HEK293 (cell line): Measurements from ENCODE around the gene C3orf20.

Source experiments
- CTCF ChIA-PET: fragments of 350-600 bp; formaldehyde crosslinking; extraction: SDS; loops from one replicate; lab custom pipeline; 2021; ENCODE audit warnings: antibody characterized with exemption; lab: Yijun Ruan, JAX
- POLR2A ChIA-PET: fragments of 300-600 bp; formaldehyde crosslinking; extraction: SDS; loops from one replicate; lab custom pipeline; 2020; ENCODE audit warnings: antibody characterized with exemption, inconsistent platforms; lab: Yijun Ruan, JAX
- H3K27ac ChIP-seq: fragments of 200-500 bp; sonication (Bioruptor generic); 2 replicates; pipeline ENCODE4 v1.5.1; 2014; ENCODE audit warnings: low read depth, low read length, control low read depth, inconsistent platforms; ENCODE audit errors: extremely low read depth
- H3K36me3 ChIP-seq, 2 experiments: fragments of 200-500 bp in 1 of 2; sonication (Bioruptor generic) in 1 of 2; 1 replicate in 1 of 2; 2 replicates in 1 of 2; pipeline ENCODE4 v1.5.1; 2014 to 2017; ENCODE audit warnings: inconsistent platforms in 2 of 2, low read length in 2 of 2; ENCODE audit not compliant: control insufficient read depth in 2 of 2, insufficient read depth in 1 of 2
- H3K4me1 ChIP-seq: fragments of 200-500 bp; sonication (Bioruptor generic); 2 replicates; pipeline ENCODE4 v1.5.1; 2014; ENCODE audit warnings: mild to moderate bottlenecking, low read length, inconsistent platforms; ENCODE audit not compliant: control insufficient read depth, insufficient read depth
- H3K4me3 ChIP-seq: 2 replicates; pipeline ENCODE4 v1.5.1; 2011; ENCODE audit warnings: low read depth, mild to moderate bottlenecking, control low read depth, low read length, moderate library complexity
- H3K9me3 ChIP-seq: fragments of 200-500 bp; sonication (Bioruptor generic); 2 replicates; pipeline ENCODE4 v1.5.1; 2014; ENCODE audit warnings: low read depth, low read length, inconsistent platforms; ENCODE audit not compliant: control insufficient read depth, insufficient read depth
- IKZF3 ChIP-seq: fragments of 450-650 bp; IDR thresholded peaks from 2 replicates; pipeline ENCODE4 v1.5.0; 2018; ENCODE audit warnings: missing biosample characterization, mild to moderate bottlenecking, missing genetic modification characterization, moderate library complexity
- KLF7 ChIP-seq: fragments of 450-650 bp; formaldehyde crosslinking; IDR thresholded peaks from 2 replicates; pipeline ENCODE4 v1.5.1; 2016; ENCODE audit warnings: missing biosample characterization, missing genetic modification characterization, borderline replicate concordance
- KLF9 ChIP-seq: fragments of 450-650 bp; formaldehyde crosslinking; IDR thresholded peaks from 2 replicates; pipeline ENCODE4 v1.5.1; 2016; ENCODE audit warnings: missing biosample characterization, missing genetic modification characterization, low read depth
- REST ChIP-seq: fragments of 450-650 bp; formaldehyde crosslinking; IDR thresholded peaks from 2 replicates; pipeline ENCODE4 v1.5.1; 2016; ENCODE audit warnings: missing biosample characterization, missing genetic modification characterization
- ZFP3 ChIP-seq: fragments of 450-650 bp; formaldehyde crosslinking; IDR thresholded peaks from 2 replicates; pipeline ENCODE4 v1.5.1; 2016; ENCODE audit warnings: low read depth, missing biosample characterization, missing genetic modification characterization
- ZFP37 ChIP-seq: fragments of 450-650 bp; formaldehyde crosslinking; IDR thresholded peaks from 2 replicates; pipeline ENCODE4 v1.5.1; 2016; ENCODE audit warnings: missing biosample characterization, missing genetic modification characterization
- ZFP41 ChIP-seq: fragments of 450-650 bp; formaldehyde crosslinking; IDR thresholded peaks from 2 replicates; pipeline ENCODE4 v1.5.1; 2016; ENCODE audit warnings: missing biosample characterization, missing genetic modification characterization, borderline replicate concordance
- ZNF132 ChIP-seq: fragments of 450-650 bp; formaldehyde crosslinking; IDR thresholded peaks from 2 replicates; pipeline ENCODE4 v1.5.1; 2017; ENCODE audit warnings: missing biosample characterization, missing genetic modification characterization, borderline replicate concordance
- ZNF16 ChIP-seq: fragments of 450-650 bp; formaldehyde crosslinking; IDR thresholded peaks from 2 replicates; pipeline ENCODE4 v1.5.1; 2016; ENCODE audit warnings: low read depth, missing biosample characterization, missing genetic modification characterization
- ZNF248 ChIP-seq: fragments of 450-650 bp; formaldehyde crosslinking; IDR thresholded peaks from 2 replicates; pipeline ENCODE4 v1.5.1; 2017; ENCODE audit warnings: missing biosample characterization, missing genetic modification characterization
- ZNF311 ChIP-seq: fragments of 450-650 bp; formaldehyde crosslinking; IDR thresholded peaks from 2 replicates; pipeline ENCODE4 v1.5.1; 2017; ENCODE audit warnings: missing biosample characterization, missing genetic modification characterization, borderline replicate concordance
- ZNF394 ChIP-seq: fragments of 450-650 bp; formaldehyde crosslinking; IDR thresholded peaks from 2 replicates; pipeline ENCODE4 v1.5.1; 2016; ENCODE audit warnings: missing biosample characterization, missing genetic modification characterization, mild to moderate bottlenecking, moderate library complexity, borderline replicate concordance
- ZNF426 ChIP-seq: fragments of 450-650 bp; formaldehyde crosslinking; IDR thresholded peaks from 2 replicates; pipeline ENCODE4 v1.5.1; 2017; ENCODE audit warnings: missing biosample characterization, missing genetic modification characterization, mild to moderate bottlenecking, inconsistent platforms, moderate library complexity
- ZNF558 ChIP-seq: fragments of 450-650 bp; formaldehyde crosslinking; IDR thresholded peaks from 2 replicates; pipeline ENCODE4 v1.5.1; 2016; ENCODE audit warnings: missing biosample characterization, missing genetic modification characterization
- ZNF777 ChIP-seq: fragments of 450-650 bp; formaldehyde crosslinking; IDR thresholded peaks from 2 replicates; pipeline ENCODE4 v1.5.1; 2017; ENCODE audit warnings: missing biosample characterization, missing genetic modification characterization, borderline replicate concordance
- ZXDB ChIP-seq: fragments of 450-650 bp; formaldehyde crosslinking; IDR thresholded peaks from 2 replicates; pipeline ENCODE4 v1.5.1; 2016; ENCODE audit warnings: missing biosample characterization, missing genetic modification characterization
- TF ChIP-seq, protein P1 (sequence below): fragments of 450-650 bp; formaldehyde crosslinking; IDR thresholded peaks from 2 replicates; pipeline ENCODE4 v1.5.1; 2016; ENCODE audit warnings: missing biosample characterization, missing genetic modification characterization
- TF ChIP-seq, protein P2 (sequence below): fragments of 450-650 bp; formaldehyde crosslinking; conservative IDR thresholded peaks from 2 replicates; pipeline ENCODE4 v1.5.1; 2016; ENCODE audit warnings: low read depth, missing biosample characterization, missing genetic modification characterization
- TF ChIP-seq, protein P3 (sequence below): fragments of 450-650 bp; formaldehyde crosslinking; IDR thresholded peaks from 2 replicates; pipeline ENCODE4 v1.5.1; 2017; ENCODE audit warnings: missing biosample characterization, missing genetic modification characterization

The C3orf20 gene

GRCh38 chr3:14645453-14645852 is 29.5 kb upstream of the C3orf20 start:
- CTCF ChIA-PET, result interaction anchor here (0.7 kb wide), 1 partner anchor 1352 kb away, joined by 3 read pairs; no protein-coding TSS in a partner anchor
- Histone ChIP-seq H3K36me3 (no peaks in the 10 kb centered on the region), H3K4me1 (no peaks in the 10 kb centered on the region), H3K4me3 (no peak overlapping the region), H3K9me3 (no peaks in the 10 kb centered on the region), H3K27ac (no peak overlapping the region)
- no peak for TF ChIP-seq KLF9
- TF ChIP-seq ZNF394 (tag by site-specific recombination), result no peak
- no peak for TF ChIP-seq ZFP3
- TF ChIP-seq, protein P1, sequence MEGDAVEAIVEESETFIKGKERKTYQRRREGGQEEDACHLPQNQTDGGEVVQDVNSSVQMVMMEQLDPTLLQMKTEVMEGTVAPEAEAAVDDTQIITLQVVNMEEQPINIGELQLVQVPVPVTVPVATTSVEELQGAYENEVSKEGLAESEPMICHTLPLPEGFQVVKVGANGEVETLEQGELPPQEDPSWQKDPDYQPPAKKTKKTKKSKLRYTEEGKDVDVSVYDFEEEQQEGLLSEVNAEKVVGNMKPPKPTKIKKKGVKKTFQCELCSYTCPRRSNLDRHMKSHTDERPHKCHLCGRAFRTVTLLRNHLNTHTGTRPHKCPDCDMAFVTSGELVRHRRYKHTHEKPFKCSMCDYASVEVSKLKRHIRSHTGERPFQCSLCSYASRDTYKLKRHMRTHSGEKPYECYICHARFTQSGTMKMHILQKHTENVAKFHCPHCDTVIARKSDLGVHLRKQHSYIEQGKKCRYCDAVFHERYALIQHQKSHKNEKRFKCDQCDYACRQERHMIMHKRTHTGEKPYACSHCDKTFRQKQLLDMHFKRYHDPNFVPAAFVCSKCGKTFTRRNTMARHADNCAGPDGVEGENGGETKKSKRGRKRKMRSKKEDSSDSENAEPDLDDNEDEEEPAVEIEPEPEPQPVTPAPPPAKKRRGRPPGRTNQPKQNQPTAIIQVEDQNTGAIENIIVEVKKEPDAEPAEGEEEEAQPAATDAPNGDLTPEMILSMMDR (tag by site-specific recombination), result no peak
- no peak for TF ChIP-seq ZNF426
- TF ChIP-seq ZFP37, result no peak
- no peak for TF ChIP-seq KLF7 (tag by site-specific recombination)
- no peak for TF ChIP-seq REST (tag by site-specific recombination)
- no peak for TF ChIP-seq ZNF558 (tag by site-specific recombination)
- TF ChIP-seq ZNF132 (tag by site-specific recombination), result no peak
- TF ChIP-seq, protein P2, sequence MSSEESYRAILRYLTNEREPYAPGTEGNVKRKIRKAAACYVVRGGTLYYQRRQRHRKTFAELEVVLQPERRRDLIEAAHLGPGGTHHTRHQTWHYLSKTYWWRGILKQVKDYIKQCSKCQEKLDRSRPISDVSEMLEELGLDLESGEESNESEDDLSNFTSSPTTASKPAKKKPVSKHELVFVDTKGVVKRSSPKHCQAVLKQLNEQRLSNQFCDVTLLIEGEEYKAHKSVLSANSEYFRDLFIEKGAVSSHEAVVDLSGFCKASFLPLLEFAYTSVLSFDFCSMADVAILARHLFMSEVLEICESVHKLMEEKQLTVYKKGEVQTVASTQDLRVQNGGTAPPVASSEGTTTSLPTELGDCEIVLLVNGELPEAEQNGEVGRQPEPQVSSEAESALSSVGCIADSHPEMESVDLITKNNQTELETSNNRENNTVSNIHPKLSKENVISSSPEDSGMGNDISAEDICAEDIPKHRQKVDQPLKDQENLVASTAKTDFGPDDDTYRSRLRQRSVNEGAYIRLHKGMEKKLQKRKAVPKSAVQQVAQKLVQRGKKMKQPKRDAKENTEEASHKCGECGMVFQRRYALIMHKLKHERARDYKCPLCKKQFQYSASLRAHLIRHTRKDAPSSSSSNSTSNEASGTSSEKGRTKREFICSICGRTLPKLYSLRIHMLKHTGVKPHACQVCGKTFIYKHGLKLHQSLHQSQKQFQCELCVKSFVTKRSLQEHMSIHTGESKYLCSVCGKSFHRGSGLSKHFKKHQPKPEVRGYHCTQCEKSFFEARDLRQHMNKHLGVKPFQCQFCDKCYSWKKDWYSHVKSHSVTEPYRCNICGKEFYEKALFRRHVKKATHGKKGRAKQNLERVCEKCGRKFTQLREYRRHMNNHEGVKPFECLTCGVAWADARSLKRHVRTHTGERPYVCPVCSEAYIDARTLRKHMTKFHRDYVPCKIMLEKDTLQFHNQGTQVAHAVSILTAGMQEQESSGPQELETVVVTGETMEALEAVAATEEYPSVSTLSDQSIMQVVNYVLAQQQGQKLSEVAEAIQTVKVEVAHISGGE (tag by site-specific recombination), result no peak
- no peak for TF ChIP-seq ZNF777 (tag by site-specific recombination)
- no peak for TF ChIP-seq IKZF3 (tag by site-specific recombination)
- TF ChIP-seq ZXDB (tag by site-specific recombination), result no peak
- TF ChIP-seq ZNF248 (tag by site-specific recombination), result no peak
- TF ChIP-seq ZNF311 (tag by site-specific recombination), result no peak
- TF ChIP-seq ZFP41 (tag by site-specific recombination), result no peak
- TF ChIP-seq, protein P3, sequence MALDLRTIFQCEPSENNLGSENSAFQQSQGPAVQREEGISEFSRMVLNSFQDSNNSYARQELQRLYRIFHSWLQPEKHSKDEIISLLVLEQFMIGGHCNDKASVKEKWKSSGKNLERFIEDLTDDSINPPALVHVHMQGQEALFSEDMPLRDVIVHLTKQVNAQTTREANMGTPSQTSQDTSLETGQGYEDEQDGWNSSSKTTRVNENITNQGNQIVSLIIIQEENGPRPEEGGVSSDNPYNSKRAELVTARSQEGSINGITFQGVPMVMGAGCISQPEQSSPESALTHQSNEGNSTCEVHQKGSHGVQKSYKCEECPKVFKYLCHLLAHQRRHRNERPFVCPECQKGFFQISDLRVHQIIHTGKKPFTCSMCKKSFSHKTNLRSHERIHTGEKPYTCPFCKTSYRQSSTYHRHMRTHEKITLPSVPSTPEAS (tag by site-specific recombination), result no peak
- no peak for TF ChIP-seq ZNF16 (tag by site-specific recombination)
- POLR2A ChIA-PET, result no interaction called here
